Mesenchymal stem cell (in vitro differentiated cells and primary cell): ENCODE data around the gene NMB.

Experiments
- DNase-seq: peaks from one replicate; pipeline ENCODE4 v3.0.0-alpha.2; 2013
- H2AFZ ChIP-seq: one replicate; pipeline ENCODE4 v1.6.1; 2013; ENCODE audit warnings: low read depth, mild to moderate bottlenecking, control low read depth, inconsistent platforms, low read length, moderate library complexity
- H2AK5ac ChIP-seq: 2 replicates; pipeline ENCODE4 v1.6.1; 2013; ENCODE audit warnings: low read length, moderate library complexity, mild to moderate bottlenecking, inconsistent platforms; ENCODE audit not compliant: severe bottlenecking
- H2BK120ac ChIP-seq: one replicate; pipeline ENCODE4 v1.6.1; 2013; ENCODE audit warnings: low read depth, mild to moderate bottlenecking, inconsistent platforms, low read length, moderate library complexity
- H2BK12ac ChIP-seq, 2 experiments: one replicate each; pipeline ENCODE4 v1.6.1; 2013; ENCODE audit warnings: inconsistent platforms in 2 of 2, low read length in 2 of 2, mild to moderate bottlenecking in 2 of 2, moderate library complexity in 2 of 2, control low read depth in 1 of 2
- H2BK15ac ChIP-seq: one replicate; pipeline ENCODE4 v1.6.1; 2013; ENCODE audit warnings: mild to moderate bottlenecking, low read depth, inconsistent platforms; ENCODE audit not compliant: poor library complexity, severe bottlenecking
- H2BK5ac ChIP-seq: 2 replicates; pipeline ENCODE4 v1.6.1; 2013; ENCODE audit warnings: low read depth, mild to moderate bottlenecking, low read length, control low read depth, inconsistent platforms; ENCODE audit not compliant: poor library complexity, severe bottlenecking
- H3K14ac ChIP-seq, 2 experiments: one replicate each; pipeline ENCODE4 v1.6.1; 2013; ENCODE audit warnings: inconsistent platforms in 2 of 2, low read length in 2 of 2, control low read depth in 1 of 2, mild to moderate bottlenecking in 1 of 2, moderate library complexity in 1 of 2
- H3K18ac ChIP-seq, 2 experiments: one replicate each; pipeline ENCODE4 v1.6.1; 2013; ENCODE audit warnings: inconsistent platforms in 2 of 2, low read length in 2 of 2, control low read depth in 1 of 2, low read depth in 1 of 2, mild to moderate bottlenecking in 1 of 2
- H3K23ac ChIP-seq, 2 experiments: one replicate each; pipeline ENCODE4 v1.6.1; 2013; ENCODE audit warnings: inconsistent platforms in 2 of 2, low read length in 2 of 2, mild to moderate bottlenecking in 2 of 2, moderate library complexity in 2 of 2, control low read depth in 1 of 2
- H3K27ac ChIP-seq: 2 replicates; pipeline ENCODE4 v1.5.1; 2013; ENCODE audit warnings: mild to moderate bottlenecking, moderate library complexity, low read length, control low read depth, inconsistent platforms; ENCODE audit not compliant: poor library complexity, severe bottlenecking
- H3K27me3 ChIP-seq, 2 experiments: 2 replicates each; pipeline versions ENCODE4 v1.6.1 to v1.7.0; 2013; ENCODE audit warnings: low read length in 2 of 2, mild to moderate bottlenecking in 2 of 2, moderate library complexity in 2 of 2, control low read depth in 1 of 2, inconsistent platforms in 1 of 2; ENCODE audit not compliant: control insufficient read depth in 1 of 2, insufficient read depth in 1 of 2
- H3K36me3 ChIP-seq, 2 experiments: 2 replicates each; pipeline versions ENCODE4 v1.6.1 to v1.7.0; 2013; ENCODE audit warnings: low read length in 2 of 2, control low read depth in 1 of 2, inconsistent platforms in 1 of 2, low read depth in 1 of 2, mild to moderate bottlenecking in 1 of 2; ENCODE audit not compliant: insufficient read depth in 2 of 2, control insufficient read depth in 1 of 2
- H3K4ac ChIP-seq, 2 experiments: one replicate each; pipeline ENCODE4 v1.6.1; 2013; ENCODE audit warnings: inconsistent platforms in 2 of 2, low read length in 2 of 2, mild to moderate bottlenecking in 2 of 2, moderate library complexity in 2 of 2, control low read depth in 1 of 2, low read depth in 1 of 2
- H3K4me1 ChIP-seq: 2 replicates; pipeline ENCODE4 v1.6.1; 2013; ENCODE audit warnings: low read depth, low read length, control low read depth; ENCODE audit not compliant: control insufficient read depth, insufficient read depth
- H3K4me2 ChIP-seq: 2 replicates; pipeline ENCODE4 v1.6.1; 2013; ENCODE audit warnings: low read length, mild to moderate bottlenecking, inconsistent platforms; ENCODE audit not compliant: poor library complexity, severe bottlenecking
- H3K4me3 ChIP-seq, 2 experiments: 2 replicates each; pipeline versions ENCODE4 v1.5.1 to v1.7.0; 2013; ENCODE audit warnings: low read length in 2 of 2, mild to moderate bottlenecking in 2 of 2, control low read depth in 1 of 2, low read depth in 1 of 2; ENCODE audit not compliant: insufficient read depth in 1 of 2
- H3K79me1 ChIP-seq: replicated peaks from 2 replicates; pipeline ENCODE4 v1.6.1; 2013; ENCODE audit warnings: mild to moderate bottlenecking, control low read depth, low read length, inconsistent platforms; ENCODE audit not compliant: poor library complexity, severe bottlenecking
- H3K9ac ChIP-seq: 2 replicates; pipeline ENCODE4 v1.7.0; 2013; ENCODE audit warnings: mild to moderate bottlenecking, low read length, moderate library complexity
- H3K9me3 ChIP-seq: 2 replicates; pipeline ENCODE4 v1.7.0; 2013; ENCODE audit warnings: mild to moderate bottlenecking, low read length; ENCODE audit not compliant: control insufficient read depth
- H4K8ac ChIP-seq: one replicate; pipeline ENCODE4 v1.6.1; 2013; ENCODE audit warnings: inconsistent platforms, mild to moderate bottlenecking, low read length, moderate library complexity
- H4K91ac ChIP-seq: one replicate; pipeline ENCODE4 v1.6.1; 2013; ENCODE audit warnings: mild to moderate bottlenecking, low read length, inconsistent platforms
- WGBS: methylation state at CpG from one replicate; pipeline ENCODE4 v1.1.7; 2013; ENCODE audit warnings: mixed read lengths; 5-methylcytosine and 5-hydroxymethylcytosine counted together

The NMB gene

GRCh38 chr15:84609818-84610525, 48.0 kb downstream of the NMB start:
- Histone ChIP-seq H3K79me1 (peaks cover 48% of the 10 kb centered on the region), H3K18ac (no peak overlapping the region), H4K91ac (no peak overlapping the region), H2BK120ac (no peak overlapping the region), H3K23ac (no peak overlapping the region), H3K9me3 (no peaks in the 10 kb centered on the region), H2AK5ac (no peak overlapping the region), H2BK15ac (no peak overlapping the region), H3K4me1 (peaks cover 4% of the 10 kb centered on the region), H3K14ac (no peak overlapping the region), H3K4ac (no peak overlapping the region), H4K8ac (no peak overlapping the region), H2AFZ (no peak overlapping the region), H3K9ac (no peak overlapping the region), H3K36me3 (peaks cover 20 to 26% of the 10 kb centered on the region in 2 experiments), H2BK5ac (no peak overlapping the region), H2BK12ac (peak overlapping the region in 1 of 2 experiments; percentile 39), H3K4me2 (no peak overlapping the region), H3K4me3 (no peak overlapping the region), H3K27me3 (no peaks in the 10 kb centered on the region), H3K27ac (no peak overlapping the region)
- no peak for DNase-seq
- WGBS: 98% methylated on average over 10 of the region's 11 CpGs

GRCh38 chr15:84608707-84609284, 49.2 kb downstream of the NMB start:
- Histone ChIP-seq H3K23ac (no peak overlapping the region), H2BK5ac (no peak overlapping the region), H3K4me3 (no peak overlapping the region), H3K4ac (no peak overlapping the region), H3K4me1 (peaks cover 6% of the 10 kb centered on the region), H4K8ac (no peak overlapping the region), H2BK12ac (no peak overlapping the region), H3K27ac (no peak overlapping the region), H2BK15ac (no peak overlapping the region), H2AFZ (no peak overlapping the region), H3K27me3 (no peaks in the 10 kb centered on the region), H4K91ac (no peak overlapping the region), H3K9me3 (no peaks in the 10 kb centered on the region), H3K14ac (no peak overlapping the region), H3K36me3 (peaks cover 29 to 34% of the 10 kb centered on the region in 2 experiments), H3K79me1 (peaks cover 53% of the 10 kb centered on the region), H3K18ac (no peak overlapping the region), H2AK5ac (no peak overlapping the region), H3K4me2 (no peak overlapping the region), H3K9ac (no peak overlapping the region), H2BK120ac (no peak overlapping the region)
- 92% methylated on average over 1 of the region's 1 CpG for WGBS
- no peak for DNase-seq

GRCh38 chr15:84606653-84607120, 51.3 kb downstream of the NMB start:
- Histone ChIP-seq H2BK12ac (no peak overlapping the region), H3K79me1 (peaks cover 50% of the 10 kb centered on the region), H3K4me3 (no peak overlapping the region), H2AFZ (no peak overlapping the region), H3K4me2 (no peak overlapping the region), H4K8ac (no peak overlapping the region), H2BK5ac (no peak overlapping the region), H3K18ac (no peak overlapping the region), H3K27me3 (no peaks in the 10 kb centered on the region), H3K23ac (no peak overlapping the region), H3K27ac (no peak overlapping the region), H3K4me1 (peaks cover 9% of the 10 kb centered on the region), H3K9me3 (no peaks in the 10 kb centered on the region), H2BK120ac (no peak overlapping the region), H3K14ac (no peak overlapping the region), H4K91ac (no peak overlapping the region), H3K36me3 (peaks cover 31 to 35% of the 10 kb centered on the region in 2 experiments), H2BK15ac (no peak overlapping the region), H2AK5ac (no peak overlapping the region), H3K9ac (no peak overlapping the region), H3K4ac (no peak overlapping the region)
- DNase-seq: no peak
- WGBS: 86% methylated on average over 8 of the region's 8 CpGs

GRCh38 chr15:84605554-84605882, 52.5 kb downstream of the NMB start:
- 92% methylated on average over 2 of the region's 2 CpGs for WGBS

More at GRCh38 chr15:84605554-84605882, 52.5 kb downstream of the NMB start:
- no peak overlapping the region for H2BK120ac ChIP-seq
- H3K4me1 ChIP-seq: peaks cover 9% of the 10 kb centered on the region
- H3K9me3 ChIP-seq: no peaks in the 10 kb centered on the region
- H2BK12ac ChIP-seq: no peak overlapping the region
- H3K36me3 ChIP-seq: peaks cover 31 to 35% of the 10 kb centered on the region in 2 experiments
- H4K8ac ChIP-seq: no peak overlapping the region
- no peak overlapping the region for H3K23ac ChIP-seq
- H3K4me3 ChIP-seq: no peak overlapping the region
- H3K27me3 ChIP-seq: no peaks in the 10 kb centered on the region
- no peak overlapping the region for H3K4ac ChIP-seq
- no peak overlapping the region for H2AK5ac ChIP-seq
- peaks cover 50% of the 10 kb centered on the region for H3K79me1 ChIP-seq
- no peak overlapping the region for H4K91ac ChIP-seq
- H3K9ac ChIP-seq: no peak overlapping the region
- no peak for DNase-seq
- H3K4me2 ChIP-seq: no peak overlapping the region
- H2AFZ ChIP-seq: no peak overlapping the region
- H3K14ac ChIP-seq: no peak overlapping the region
- H2BK5ac ChIP-seq: no peak overlapping the region
- no peak overlapping the region for H2BK15ac ChIP-seq
- H3K18ac ChIP-seq: no peak overlapping the region
- no peak overlapping the region for H3K27ac ChIP-seq
